Measurements from ENCODE around the gene IL11.

The IL11 gene

GRCh38 chr19:55352549-55353145 lies 17.6 kb downstream of the IL11 start:
- ATAC-seq: no peak
- no peak for TF ChIP-seq ISL1 (CRISPR knock-in tag; IDR thresholded peaks at IDR 0.05)
- no peak for TF ChIP-seq CSDC2 (CRISPR knock-in tag; IDR thresholded peaks at IDR 0.05)
- TF ChIP-seq ZNF70 (CRISPR knock-in tag; IDR thresholded peaks at IDR 0.05): no peak
- TF ChIP-seq ZFP3 (CRISPR knock-in tag; IDR thresholded peaks at IDR 0.05): no peak

GRCh38 chr19:55352040-55352439 lies 18.2 kb downstream of the IL11 start:
- no peak for ATAC-seq
- TF ChIP-seq ZNF565 (CRISPR knock-in tag; conservative IDR thresholded peaks at IDR 0.05; ENCODE audit: low read depth) (no peak), BACH2 (CRISPR knock-in tag; IDR thresholded peaks at IDR 0.05; ENCODE audit: borderline replicate concordance) (no peak), POU6F1 (CRISPR knock-in tag; IDR thresholded peaks at IDR 0.05; ENCODE audit: borderline replicate concordance, low read depth) (no peak), ZNF8 (CRISPR knock-in tag; IDR thresholded peaks at IDR 0.05) (no peak), RARB (CRISPR knock-in tag; IDR thresholded peaks at IDR 0.05) (no peak), CSRNP3 (CRISPR knock-in tag; IDR thresholded peaks at IDR 0.05) (no peak), GLIS3 (CRISPR knock-in tag; IDR thresholded peaks at IDR 0.05) (no peak), ZFP30 (CRISPR knock-in tag; IDR thresholded peaks at IDR 0.05) (no peak), ZC3H10 (CRISPR knock-in tag; IDR thresholded peaks at IDR 0.05) (no peak), ARNTL (CRISPR knock-in tag; IDR thresholded peaks at IDR 0.05; ENCODE audit: borderline replicate concordance, low read depth) (no peak), ZFP3 (CRISPR knock-in tag; IDR thresholded peaks at IDR 0.05) (no peak), TSHZ2 (CRISPR knock-in tag; IDR thresholded peaks at IDR 0.05) (no peak), PPARA (CRISPR knock-in tag; IDR thresholded peaks at IDR 0.05; ENCODE audit: borderline replicate concordance) (no peak), SNAI2 (CRISPR knock-in tag; IDR thresholded peaks at IDR 0.05) (no peak), ZNF70 (CRISPR knock-in tag; IDR thresholded peaks at IDR 0.05) (no peak), CREB5 (CRISPR knock-in tag; IDR thresholded peaks at IDR 0.05; ENCODE audit: low read depth) (no peak), TOX (CRISPR knock-in tag; IDR thresholded peaks at IDR 0.05; ENCODE audit: borderline replicate concordance) (no peak), PATZ1 (CRISPR knock-in tag; IDR thresholded peaks at IDR 0.05; ENCODE audit: borderline replicate concordance) (no peak), ISL1 (CRISPR knock-in tag; IDR thresholded peaks at IDR 0.05) (no peak)

GRCh38 chr19:55350620-55351315 lies 19.5 kb downstream of the IL11 start:
- ATAC-seq: no peak
- TF ChIP-seq ARNTL (CRISPR knock-in tag; IDR thresholded peaks at IDR 0.05; ENCODE audit: borderline replicate concordance, low read depth): no peak
- TF ChIP-seq RARB (CRISPR knock-in tag; IDR thresholded peaks at IDR 0.05): no peak
- TF ChIP-seq TCF4 (CRISPR knock-in tag; IDR thresholded peaks at IDR 0.05; ENCODE audit: borderline replicate concordance): no peak
- no peak for TF ChIP-seq PPARA (CRISPR knock-in tag; IDR thresholded peaks at IDR 0.05; ENCODE audit: borderline replicate concordance)
- TF ChIP-seq TOX (CRISPR knock-in tag; IDR thresholded peaks at IDR 0.05; ENCODE audit: borderline replicate concordance): no peak
- TF ChIP-seq ZNF70 (CRISPR knock-in tag; IDR thresholded peaks at IDR 0.05): no peak
- no peak for TF ChIP-seq CSDC2 (CRISPR knock-in tag; IDR thresholded peaks at IDR 0.05)
- TF ChIP-seq CREB5 (CRISPR knock-in tag; IDR thresholded peaks at IDR 0.05; ENCODE audit: low read depth): no peak
- no peak for TF ChIP-seq ZFP30 (CRISPR knock-in tag; IDR thresholded peaks at IDR 0.05)
- no peak for TF ChIP-seq ZFP3 (CRISPR knock-in tag; IDR thresholded peaks at IDR 0.05)
- no peak for TF ChIP-seq PATZ1 (CRISPR knock-in tag; IDR thresholded peaks at IDR 0.05; ENCODE audit: borderline replicate concordance)
- no peak for TF ChIP-seq OSR1 (CRISPR knock-in tag; IDR thresholded peaks at IDR 0.05)
